GM19238 (cell line): ENCODE measurements around the gene CBFB.

ENCODE experiments used
- DNase-seq: peaks from one replicate; pipeline ENCODE4 v3.0.0; 2011; ENCODE audit warnings: low spot score; ENCODE audit not compliant: insufficient read length

CBFB gene

GRCh38 chr16:67016681-67017420, 12.1 kb upstream of the CBFB start:
- DNase-seq = no peak

- DNase-seq = no peak
These were observed 11.6 kb upstream of the CBFB start for GRCh38 chr16:67017421-67017750.

- peak; percentile 75 for DNase-seq
These were observed 11.0 kb upstream of the CBFB start for GRCh38 chr16:67017810-67018488.

GRCh38 chr16:67019171-67019570, 9.8 kb upstream of the CBFB start:
- no peak for DNase-seq

GRCh38 chr16:67021321-67021720, 7.6 kb upstream of the CBFB start:
- DNase-seq = no peak

GRCh38 chr16:67022531-67023214, 6.3 kb upstream of the CBFB start:
- no peak for DNase-seq

GRCh38 chr16:67023689-67024088, 5.3 kb upstream of the CBFB start:
- no peak for DNase-seq

GRCh38 chr16:67024384-67025209, 4.4 kb upstream of the CBFB start:
- DNase-seq = no peak

- no peak for DNase-seq
These were observed 3.8 kb upstream of the CBFB start for GRCh38 chr16:67025210-67025550.

GRCh38 chr16:67026570-67026969, 2.4 kb upstream of the CBFB start:
- no peak for DNase-seq

- no peak for DNase-seq
These were observed 1.9 kb upstream of the CBFB start for GRCh38 chr16:67027046-67027445.

GRCh38 chr16:67028167-67028695, 718 bp upstream of the CBFB start:
- no peak for DNase-seq

GRCh38 chr16:67029254-67030096, 526 bp downstream of the CBFB start:
- DNase-seq = peak; percentile 59

- no peak for DNase-seq
These were observed 1.4 kb downstream of the CBFB start for GRCh38 chr16:67030221-67030962.

- no peak for DNase-seq
These were observed 5.5 kb downstream of the CBFB start for GRCh38 chr16:67034487-67034886.

- no peak for DNase-seq
These were observed 6.4 kb downstream of the CBFB start for GRCh38 chr16:67035364-67035763.

- DNase-seq = no peak
These were observed 7.4 kb downstream of the CBFB start for GRCh38 chr16:67036323-67036741.

- DNase-seq = no peak
These were observed 10.5 kb downstream of the CBFB start for GRCh38 chr16:67039260-67040020.

- DNase-seq = no peak
These were observed 11.2 kb downstream of the CBFB start for GRCh38 chr16:67040166-67040565.
